Ishikawa (cell line): Measurements from ENCODE around the gene CPAMD8.

Experiments used
- CEBPB ChIP-seq: IDR thresholded peaks from 2 replicates; pipeline ENCODE4 v1.6.1; 2012
- CREB1 ChIP-seq: IDR thresholded peaks from 2 replicates; pipeline ENCODE4 v1.6.1; 2012; ENCODE audit warnings: low read depth
- EGR1 ChIP-seq: IDR thresholded peaks from 2 replicates; pipeline ENCODE4 v1.6.1; 2012
- FOXM1 ChIP-seq: IDR thresholded peaks from 2 replicates; pipeline ENCODE4 v1.6.1; 2012; ENCODE audit warnings: low read depth, borderline replicate concordance
- YY1 ChIP-seq: IDR thresholded peaks from 2 replicates; pipeline ENCODE4 v1.6.1; 2012; ENCODE audit warnings: low read depth
- ZBTB7A ChIP-seq: IDR thresholded peaks from 2 replicates; pipeline ENCODE4 v1.6.1; 2012; ENCODE audit warnings: low read depth
- TF ChIP-seq, protein P1 (sequence below): IDR thresholded peaks from 2 replicates; pipeline ENCODE4 v1.6.1; 2012
- TF ChIP-seq, protein P2 (sequence below): IDR thresholded peaks from 2 replicates; pipeline ENCODE4 v1.6.1; 2012; ENCODE audit warnings: low read depth, mild to moderate bottlenecking

DNA sequence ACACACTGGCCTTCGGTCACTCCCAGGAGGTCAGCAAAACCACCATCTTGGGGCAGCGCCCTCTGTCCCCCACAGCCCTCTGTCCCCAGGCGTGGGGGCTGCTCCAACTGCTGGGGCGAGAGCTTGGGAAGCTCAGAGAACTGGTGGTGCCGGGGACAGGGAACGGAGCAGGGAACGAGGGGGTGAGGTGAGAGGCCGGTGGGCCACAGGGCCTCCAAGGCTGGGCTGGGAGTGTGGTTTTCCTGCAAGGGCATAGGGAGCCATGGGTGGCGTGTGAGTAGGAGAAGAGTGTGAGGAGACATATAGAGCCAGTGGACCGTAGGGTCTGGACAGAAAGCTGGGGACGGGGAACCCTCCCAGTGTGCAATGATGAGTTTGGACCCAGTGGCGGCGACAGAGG, 103.7 kb downstream of the CPAMD8 start:
- no peak for TF ChIP-seq YY1
- no peak for TF ChIP-seq FOXM1
- TF ChIP-seq CEBPB: no peak
- TF ChIP-seq, protein P1, sequence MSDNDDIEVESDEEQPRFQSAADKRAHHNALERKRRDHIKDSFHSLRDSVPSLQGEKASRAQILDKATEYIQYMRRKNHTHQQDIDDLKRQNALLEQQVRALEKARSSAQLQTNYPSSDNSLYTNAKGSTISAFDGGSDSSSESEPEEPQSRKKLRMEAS: no peak
- TF ChIP-seq, protein P2, sequence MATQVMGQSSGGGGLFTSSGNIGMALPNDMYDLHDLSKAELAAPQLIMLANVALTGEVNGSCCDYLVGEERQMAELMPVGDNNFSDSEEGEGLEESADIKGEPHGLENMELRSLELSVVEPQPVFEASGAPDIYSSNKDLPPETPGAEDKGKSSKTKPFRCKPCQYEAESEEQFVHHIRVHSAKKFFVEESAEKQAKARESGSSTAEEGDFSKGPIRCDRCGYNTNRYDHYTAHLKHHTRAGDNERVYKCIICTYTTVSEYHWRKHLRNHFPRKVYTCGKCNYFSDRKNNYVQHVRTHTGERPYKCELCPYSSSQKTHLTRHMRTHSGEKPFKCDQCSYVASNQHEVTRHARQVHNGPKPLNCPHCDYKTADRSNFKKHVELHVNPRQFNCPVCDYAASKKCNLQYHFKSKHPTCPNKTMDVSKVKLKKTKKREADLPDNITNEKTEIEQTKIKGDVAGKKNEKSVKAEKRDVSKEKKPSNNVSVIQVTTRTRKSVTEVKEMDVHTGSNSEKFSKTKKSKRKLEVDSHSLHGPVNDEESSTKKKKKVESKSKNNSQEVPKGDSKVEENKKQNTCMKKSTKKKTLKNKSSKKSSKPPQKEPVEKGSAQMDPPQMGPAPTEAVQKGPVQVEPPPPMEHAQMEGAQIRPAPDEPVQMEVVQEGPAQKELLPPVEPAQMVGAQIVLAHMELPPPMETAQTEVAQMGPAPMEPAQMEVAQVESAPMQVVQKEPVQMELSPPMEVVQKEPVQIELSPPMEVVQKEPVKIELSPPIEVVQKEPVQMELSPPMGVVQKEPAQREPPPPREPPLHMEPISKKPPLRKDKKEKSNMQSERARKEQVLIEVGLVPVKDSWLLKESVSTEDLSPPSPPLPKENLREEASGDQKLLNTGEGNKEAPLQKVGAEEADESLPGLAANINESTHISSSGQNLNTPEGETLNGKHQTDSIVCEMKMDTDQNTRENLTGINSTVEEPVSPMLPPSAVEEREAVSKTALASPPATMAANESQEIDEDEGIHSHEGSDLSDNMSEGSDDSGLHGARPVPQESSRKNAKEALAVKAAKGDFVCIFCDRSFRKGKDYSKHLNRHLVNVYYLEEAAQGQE: no peak
- TF ChIP-seq EGR1: no peak
- no peak for TF ChIP-seq CREB1
- no peak for TF ChIP-seq ZBTB7A
